Right lobe of liver (tissue), 6 donors: Measurements from ENCODE around the gene PEAK1. TPM values are rescaled to one million over a fixed set of nuclear protein-coding genes. Genes with fewer than 3 reads are reported as not detected.
A peak's percentile ranks its signal among the peaks of the same experiment; 100 is the strongest.

ENCODE experiments used
- ATAC-seq, 4 donors: fragments of 200-7000 bp; cut with Tn5 transposase; one replicate each; pipeline ENCODE4 v1.9.1; 2020; ENCODE audit warnings: mild to moderate bottlenecking in 4 of 4, moderate library complexity in 4 of 4
- DNase-seq, 3 donors: peaks; one replicate each; pipeline ENCODE4 v3.0.0-alpha.2; 2020
- H3K27ac ChIP-seq, 3 donors: fragments of 200-600 bp; one replicate each; pipeline ENCODE4 v1.8.0; 2022
- H3K27me3 ChIP-seq, 2 donors: fragments of 200-600 bp; one replicate each; pipeline ENCODE4 v1.8.0; 2022
- H3K36me3 ChIP-seq, 4 donors: fragments of 200-600 bp; sonication (generic) in 1 of 4; one replicate each; pipeline versions ENCODE4 v1.5.1 to v1.8.0; 2017 to 2022; ENCODE audit warnings: control low read depth in 1 of 4
- H3K4me1 ChIP-seq, 4 donors: fragments of 200-600 bp; sonication (generic) in 1 of 4; one replicate each; pipeline versions ENCODE4 v1.5.1 to v1.8.0; 2017 to 2022; ENCODE audit warnings: control low read depth in 1 of 4
- H3K4me3 ChIP-seq, 3 donors: fragments of 200-600 bp; one replicate each; pipeline ENCODE4 v1.8.0; 2022
- H3K9me3 ChIP-seq, 4 donors: fragments of 200-600 bp; sonication (generic) in 1 of 4; one replicate each; pipeline versions ENCODE4 v1.5.1 to v1.8.0; 2017 to 2022; ENCODE audit warnings: control low read depth in 1 of 4
- POLR2A ChIP-seq: fragments of 450-650 bp; IDR thresholded peaks from one replicate; pipeline ENCODE4 v1.6.1; 2017; ENCODE audit warnings: antibody characterized with exemption, mild to moderate bottlenecking
- WGBS: methylation state at CpG from one replicate; pipeline ENCODE4 v1.1.6; 2018; ENCODE audit warnings: low coverage, low lambda C conversion rate; ENCODE audit not compliant: insufficient coverage; ENCODE audit errors: missing lambda C conversion rate; 5-methylcytosine and 5-hydroxymethylcytosine counted together
- intact Hi-C, 2 donors: fragments of 100-400 bp; cut with DNase I; formaldehyde crosslinking; loops; one replicate each; pipeline versions ENCODE4 v1.11.2 to v1.14.1; 2022
- total RNA-seq, 6 experiments: library from RNA; depleted of rRNA in 2 of 6; stranded (reverse); fragments of >200 nt in 2 of 6; fragmentation: NEBNext Ultra II Directional in 3 of 6; extraction: Animal tissue kit (Norgen Biotek cat#: 25700) in 3 of 6; gene quantifications; one replicate each; pipeline versions ENCODE4 v1.1.0 to v1.2.4, GENCODE V29; 2016 to 2023
- TF ChIP-seq, protein P1 (sequence below), 4 donors: fragments of 200-600 bp in 3 of 4; fragments of 450-650 bp in 1 of 4; IDR thresholded peaks; one replicate each; pipeline versions ENCODE4 v1.5.1 to v1.8.0; 2016 to 2022; ENCODE audit warnings: antibody characterized with exemption in 4 of 4, mild to moderate bottlenecking in 2 of 4
- donor health status: DM: no; HTN: yes; CAD: no.
- donor health status: DM: no; HTN: no; CAD: no.
- donor health status: DM: no; HTN: no; CAD: no.
- donor health status: DM: no; HTN: yes; CAD: no.
- donor health status: DM: no; HTN: yes; CAD: no.

Gene PEAK1
- total RNA-seq, 6 experiments from 2014 or later: 5.9 to 18.4 (median 10.1) TPM

DNA sequence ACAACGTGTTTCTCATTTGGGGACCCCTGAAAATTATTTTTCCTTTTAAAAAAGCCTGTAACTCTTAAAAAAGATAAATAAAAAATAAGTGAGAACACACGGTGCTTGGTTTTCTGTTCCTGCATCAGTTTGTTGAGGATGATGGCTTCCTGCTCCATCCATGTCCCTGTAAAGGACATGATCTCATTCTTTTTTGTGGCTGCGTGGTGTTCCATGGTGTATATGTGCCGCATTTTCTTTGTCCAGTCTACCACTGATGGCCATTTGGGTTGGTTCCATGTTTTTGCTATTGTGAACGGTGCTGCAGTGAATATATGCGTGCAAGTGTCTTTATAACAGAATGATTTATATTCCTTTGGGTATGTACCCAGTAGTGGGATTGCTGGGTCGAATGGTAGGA is 351.3 kb downstream of the PEAK1 start:
- intact Hi-C loops: no loop called here

DNA sequence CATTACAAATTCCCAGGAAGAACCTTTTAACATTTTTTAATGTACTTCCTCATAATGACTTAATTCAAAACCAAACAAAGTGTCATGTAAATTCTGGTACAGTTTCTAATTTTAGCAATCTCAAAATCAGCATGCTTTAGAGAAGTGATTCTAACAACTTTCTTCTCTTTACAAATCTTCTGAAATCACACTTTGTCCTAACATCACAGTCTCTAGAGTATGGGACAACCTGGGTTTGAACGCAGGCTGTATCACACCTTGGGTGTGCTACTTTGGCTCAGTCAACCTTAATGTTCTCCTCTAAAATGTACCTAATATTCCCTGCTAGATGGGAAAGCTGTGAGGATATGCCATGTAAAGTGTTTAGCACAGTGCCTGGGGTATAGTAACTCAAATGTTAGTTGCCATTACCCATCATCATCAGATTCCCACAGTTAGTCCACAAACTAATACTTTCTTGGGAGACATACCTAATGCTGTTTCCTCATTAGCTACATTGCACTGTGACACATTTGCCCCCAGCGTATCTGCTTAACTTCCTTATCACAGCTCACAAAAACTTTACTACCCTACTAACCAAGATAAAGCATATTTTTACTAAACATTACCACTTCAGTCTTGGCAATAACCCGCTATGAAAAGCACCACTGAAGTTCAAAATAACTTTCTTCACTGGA is 352.1 kb downstream of the PEAK1 start:
- Histone ChIP-seq H3K36me3 (no peaks in the 10 kb centered on the region), H3K4me1 (peaks cover 0 to 51% (median 18%) of the 10 kb centered on the region in 4 donors), H3K27me3 (no peaks in the 10 kb centered on the region), H3K27ac (peak overlapping the region in 1 of 3 donors; percentile 5), H3K9me3 (no peaks in the 10 kb centered on the region), H3K4me3 (no peak overlapping the region)
- intact Hi-C loops: no loop called here
- no peak for ATAC-seq
- DNase-seq: no peak
- TF ChIP-seq, protein P1, sequence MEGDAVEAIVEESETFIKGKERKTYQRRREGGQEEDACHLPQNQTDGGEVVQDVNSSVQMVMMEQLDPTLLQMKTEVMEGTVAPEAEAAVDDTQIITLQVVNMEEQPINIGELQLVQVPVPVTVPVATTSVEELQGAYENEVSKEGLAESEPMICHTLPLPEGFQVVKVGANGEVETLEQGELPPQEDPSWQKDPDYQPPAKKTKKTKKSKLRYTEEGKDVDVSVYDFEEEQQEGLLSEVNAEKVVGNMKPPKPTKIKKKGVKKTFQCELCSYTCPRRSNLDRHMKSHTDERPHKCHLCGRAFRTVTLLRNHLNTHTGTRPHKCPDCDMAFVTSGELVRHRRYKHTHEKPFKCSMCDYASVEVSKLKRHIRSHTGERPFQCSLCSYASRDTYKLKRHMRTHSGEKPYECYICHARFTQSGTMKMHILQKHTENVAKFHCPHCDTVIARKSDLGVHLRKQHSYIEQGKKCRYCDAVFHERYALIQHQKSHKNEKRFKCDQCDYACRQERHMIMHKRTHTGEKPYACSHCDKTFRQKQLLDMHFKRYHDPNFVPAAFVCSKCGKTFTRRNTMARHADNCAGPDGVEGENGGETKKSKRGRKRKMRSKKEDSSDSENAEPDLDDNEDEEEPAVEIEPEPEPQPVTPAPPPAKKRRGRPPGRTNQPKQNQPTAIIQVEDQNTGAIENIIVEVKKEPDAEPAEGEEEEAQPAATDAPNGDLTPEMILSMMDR (IDR thresholded peaks at IDR 0.05): no peak
- TF ChIP-seq POLR2A: no peak
- 65% methylated on average over 3 of the region's 3 CpGs for WGBS

More for the DNA sequence above, 351.3 kb downstream of the PEAK1 start:
- WGBS: 88% methylated on average over 7 of the region's 7 CpGs
- no peak for DNase-seq
- H3K4me3 ChIP-seq: no peak overlapping the region
- no peaks in the 10 kb centered on the region for H3K36me3 ChIP-seq
- TF ChIP-seq, protein P1 (IDR thresholded peaks at IDR 0.05): no peak
- TF ChIP-seq POLR2A: no peak
- no peak overlapping the region for H3K27ac ChIP-seq
- no peak for ATAC-seq
- no peaks in the 10 kb centered on the region for H3K27me3 ChIP-seq
- peaks cover 0 to 43% (median 16%) of the 10 kb centered on the region in 4 donors for H3K4me1 ChIP-seq
- no peaks in the 10 kb centered on the region for H3K9me3 ChIP-seq

DNA sequence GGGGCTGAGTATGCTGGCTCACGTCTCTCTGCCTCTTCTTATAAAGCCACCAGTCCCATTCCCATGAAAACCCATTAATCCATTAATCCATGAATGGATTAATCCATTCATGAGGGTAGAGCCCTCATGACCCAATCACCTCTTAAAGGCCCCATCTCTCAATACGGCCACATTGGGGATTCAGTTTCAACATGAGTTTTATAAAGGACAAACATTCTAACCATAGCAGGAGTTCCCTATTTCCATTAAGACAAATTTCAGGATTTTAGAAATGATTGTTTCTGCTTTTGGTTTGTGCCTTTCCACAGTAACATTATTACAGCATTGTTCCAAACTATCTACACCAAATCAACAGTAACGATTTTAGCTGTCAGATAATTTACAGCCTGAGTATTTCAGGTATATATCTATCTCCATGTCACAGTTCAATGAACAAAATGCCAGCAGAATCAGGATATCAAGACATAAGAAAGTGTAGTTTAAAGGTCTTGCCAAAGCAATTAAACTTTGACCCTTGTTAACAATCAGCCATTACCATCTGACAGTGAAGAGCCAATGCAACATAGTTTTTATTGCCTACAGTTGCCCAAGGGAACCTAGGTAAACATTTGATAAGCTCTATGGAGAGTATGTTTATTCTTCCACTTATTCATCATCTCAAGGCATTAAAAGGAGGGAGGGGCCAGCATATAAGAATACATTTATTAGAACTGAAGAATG is 352.8 kb downstream of the PEAK1 start:
- 21% methylated on average over 2 of the region's 3 CpGs for WGBS
- Histone ChIP-seq H3K27ac (peak overlapping the region in 1 of 3 donors; percentile 11), H3K4me1 (peaks cover 0 to 58% (median 18%) of the 10 kb centered on the region in 4 donors), H3K27me3 (no peaks in the 10 kb centered on the region), H3K4me3 (no peak overlapping the region), H3K36me3 (no peaks in the 10 kb centered on the region), H3K9me3 (no peaks in the 10 kb centered on the region)
- no peak for TF ChIP-seq POLR2A
- TF ChIP-seq, protein P1 (IDR thresholded peaks at IDR 0.05): no peak
- ATAC-seq: peak; percentile 19 to 47 (median 34)
- intact Hi-C loops: no loop called here
- DNase-seq: no peak

DNA sequence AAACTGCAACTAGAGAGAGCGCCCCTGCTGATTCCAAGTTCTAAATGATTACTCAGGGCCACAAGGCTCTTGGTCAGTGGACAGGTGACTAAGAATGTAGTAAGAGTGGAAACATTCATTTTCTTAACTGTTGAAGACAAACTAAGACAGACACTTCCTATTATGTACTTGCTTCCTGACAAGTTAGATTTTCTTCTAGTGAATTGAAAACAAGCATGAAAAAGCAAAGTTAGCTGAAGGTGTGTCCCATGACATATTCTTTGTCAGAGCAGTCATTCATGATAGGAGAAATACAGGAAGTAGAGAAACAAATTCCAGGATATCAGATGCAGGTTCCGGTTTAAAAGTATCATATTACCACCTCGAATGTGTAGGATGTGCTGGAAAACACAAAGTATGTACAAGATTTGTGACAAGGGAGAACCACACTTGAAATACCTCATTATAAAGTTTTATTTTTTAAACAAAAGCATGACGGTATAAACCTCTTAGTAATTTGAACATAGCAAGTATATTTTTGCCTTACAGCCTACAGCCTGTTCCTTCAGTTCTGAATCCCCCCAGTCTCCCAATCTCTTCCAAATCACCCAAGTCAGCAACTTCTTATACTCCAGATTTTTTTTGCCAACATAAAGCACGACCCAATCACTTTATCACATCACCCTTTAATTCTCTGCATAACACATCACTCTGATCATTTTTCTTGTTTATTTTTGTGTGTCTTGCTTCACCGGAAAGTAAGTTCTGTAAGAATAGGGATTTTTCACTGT is 355.2 kb downstream of the PEAK1 start:
- intact Hi-C loops: no loop called here
- peak overlapping the region in 1 of 3 donors; percentile 42 for H3K27ac ChIP-seq
- 71% methylated on average over 6 of the region's 6 CpGs for WGBS
- ATAC-seq (peak in 3 of 4 donors; percentile 22 to 54 (median 44)), DNase-seq (no peak)
- peaks cover 0 to 81% (median 27%) of the 10 kb centered on the region in 4 donors for H3K4me1 ChIP-seq
- no peaks in the 10 kb centered on the region for H3K9me3 ChIP-seq
- H3K36me3 ChIP-seq: no peaks in the 10 kb centered on the region
- no peak overlapping the region for H3K4me3 ChIP-seq
- H3K27me3 ChIP-seq: no peaks in the 10 kb centered on the region
- TF ChIP-seq, protein P1 (IDR thresholded peaks at IDR 0.05): no peak
- no peak for TF ChIP-seq POLR2A
